Kidney tubule cell (primary cell): Measurements from ENCODE around the gene ZCCHC12.
"Not testable (repeated sequence)": the region's sequence is repeated elsewhere in the genome, so short reads cannot be mapped to it uniquely, and the experiment has no call there.

Experiments
- DNase-seq: peaks from one replicate; pipeline ENCODE4 v3.0.0-alpha.2; 2018; ENCODE audit warnings: low spot score

Gene ZCCHC12

DNA sequence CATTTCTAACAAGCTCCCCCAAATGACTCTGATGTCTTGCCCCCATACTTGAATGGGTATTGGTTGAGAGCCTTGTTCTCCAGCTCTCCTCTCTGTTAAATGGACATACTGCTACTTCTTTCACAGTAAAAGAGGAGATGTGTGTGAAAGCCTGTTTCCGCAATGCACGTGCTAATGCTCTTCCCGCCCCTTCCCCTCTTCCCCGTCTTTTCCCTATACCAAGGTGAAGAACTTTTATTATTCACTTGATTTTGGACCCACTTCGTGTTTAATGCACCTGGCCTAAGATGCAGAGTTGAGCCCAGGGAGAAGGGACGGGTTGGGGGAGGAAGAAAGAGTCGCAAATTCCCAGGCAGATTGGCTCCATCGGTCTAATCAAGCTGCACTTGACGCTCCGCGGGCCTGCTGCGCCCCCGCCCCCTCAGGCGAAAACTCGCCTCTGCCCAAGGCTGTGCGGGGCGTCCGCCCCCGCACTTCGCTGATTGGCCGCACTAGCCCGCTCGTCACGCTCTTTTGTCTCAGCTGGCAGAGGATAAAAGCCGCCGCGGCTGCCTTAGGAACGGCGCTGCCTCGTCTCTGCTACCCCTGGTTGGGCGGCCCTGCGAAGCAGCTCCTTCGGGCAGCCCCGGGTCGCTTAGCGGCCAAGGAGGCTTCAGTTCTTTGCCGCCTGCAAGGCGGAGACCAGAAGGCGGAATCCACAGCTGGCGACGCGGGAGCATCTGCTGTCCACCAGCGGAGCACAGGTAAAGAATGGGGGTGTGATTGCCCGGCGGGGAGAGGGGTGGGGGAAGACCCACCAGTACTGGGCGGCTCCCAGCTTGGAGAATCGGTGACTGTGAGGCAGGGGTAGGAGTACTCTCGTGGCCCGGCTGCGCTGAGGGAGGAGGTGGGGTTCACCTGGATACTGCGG is at the start of gene ZCCHC12:
Gene ZCCHC12 (plus strand): TSS at position 562 of the 910 bp plus-strand sequence. CDS start 1,421 bp downstream, outside the sequence.
- DNase-seq: peak; percentile 46

- no peak for DNase-seq
Observed at GRCh38 chrX:118779581-118779980, 44.0 kb upstream of the ZCCHC12 start.

DNA sequence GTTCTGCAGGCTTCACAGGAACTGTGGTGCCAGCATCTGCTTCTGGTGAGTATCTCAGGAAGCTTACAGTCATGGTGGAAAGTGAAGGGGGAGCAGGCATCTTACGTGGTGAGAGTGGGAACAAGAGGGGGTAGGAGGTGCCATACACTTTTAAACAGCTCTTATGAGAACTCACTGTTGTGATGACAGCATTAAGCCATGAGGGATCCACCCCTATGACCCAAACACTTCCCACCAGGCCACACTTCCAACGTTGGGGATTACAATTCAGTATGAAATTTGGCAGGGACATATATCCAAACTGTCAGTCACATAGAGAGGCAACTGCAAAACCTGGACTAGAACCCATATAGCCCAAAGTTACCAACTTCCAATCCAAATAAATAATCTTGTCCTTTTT is 43.1 kb upstream of the ZCCHC12 start:
- DNase-seq: no peak

- DNase-seq: no peak
Observed at GRCh38 chrX:118780911-118781310, 42.7 kb upstream of the ZCCHC12 start.

GRCh38 chrX:118795528-118796280 is 27.9 kb upstream of the ZCCHC12 start:
- no peak for DNase-seq

GRCh38 chrX:118802857-118803256 is 20.8 kb upstream of the ZCCHC12 start:
- DNase-seq: peak; percentile 4

DNA sequence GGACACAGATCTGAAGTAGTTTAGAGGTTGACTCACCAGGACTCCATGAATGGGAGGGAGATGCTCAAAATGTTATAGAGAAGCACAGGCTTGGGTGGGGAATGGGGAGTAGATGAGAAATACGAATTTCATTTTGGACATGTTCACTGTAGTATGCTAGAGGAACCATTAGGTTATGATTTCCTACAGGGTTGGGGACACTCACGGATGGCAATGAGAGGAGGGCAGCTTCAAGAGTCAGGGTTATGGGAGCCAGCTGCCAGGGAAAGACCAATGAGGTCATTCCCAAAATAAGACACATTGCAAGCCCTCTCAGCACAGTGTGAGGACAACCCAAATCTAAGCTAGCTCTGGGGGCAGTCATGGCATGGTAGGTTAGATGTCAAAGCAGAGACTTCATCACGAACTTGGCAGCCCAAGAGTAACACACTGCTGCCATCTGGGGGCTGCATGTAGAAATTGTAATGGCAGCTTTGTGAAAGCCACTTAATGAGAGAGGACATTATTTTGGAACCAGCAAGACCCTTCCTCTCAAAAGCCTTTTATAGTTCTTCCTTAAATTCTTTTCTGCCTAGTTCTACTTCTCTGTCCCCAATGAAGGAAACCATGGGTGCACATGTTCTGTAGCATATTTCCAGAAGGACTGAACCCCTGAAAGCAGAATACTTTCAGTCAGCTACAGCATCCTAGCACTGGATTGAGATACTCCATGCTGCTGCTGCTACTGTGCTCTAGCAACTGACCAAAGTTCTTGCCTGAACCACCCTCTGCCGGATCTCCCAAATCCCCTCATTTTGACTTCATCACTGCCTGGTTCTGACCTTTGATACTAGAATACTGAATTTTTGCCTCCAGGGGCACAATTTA is 16.2 kb upstream of the ZCCHC12 start:
- DNase-seq: peak; percentile 59

DNA sequence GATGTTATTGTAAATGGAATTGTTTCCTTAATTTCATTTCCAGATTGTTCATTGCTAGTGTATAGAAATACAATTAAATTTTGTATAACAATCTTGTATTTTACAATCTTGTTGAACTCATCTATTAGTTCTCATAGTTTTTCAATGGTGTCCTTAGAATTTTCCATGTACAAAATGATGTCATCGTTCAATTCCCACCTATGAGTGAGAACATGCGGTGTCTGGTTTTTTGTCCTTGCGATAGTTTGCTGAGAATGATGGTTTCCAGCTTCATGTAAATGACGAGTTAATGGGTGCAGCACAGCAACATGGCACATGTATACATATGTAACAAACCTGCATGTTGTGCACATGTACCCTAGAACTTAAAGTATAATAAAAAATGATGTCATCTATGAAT is 6.4 kb upstream of the ZCCHC12 start:
- not testable (repeated sequence) for DNase-seq

DNA sequence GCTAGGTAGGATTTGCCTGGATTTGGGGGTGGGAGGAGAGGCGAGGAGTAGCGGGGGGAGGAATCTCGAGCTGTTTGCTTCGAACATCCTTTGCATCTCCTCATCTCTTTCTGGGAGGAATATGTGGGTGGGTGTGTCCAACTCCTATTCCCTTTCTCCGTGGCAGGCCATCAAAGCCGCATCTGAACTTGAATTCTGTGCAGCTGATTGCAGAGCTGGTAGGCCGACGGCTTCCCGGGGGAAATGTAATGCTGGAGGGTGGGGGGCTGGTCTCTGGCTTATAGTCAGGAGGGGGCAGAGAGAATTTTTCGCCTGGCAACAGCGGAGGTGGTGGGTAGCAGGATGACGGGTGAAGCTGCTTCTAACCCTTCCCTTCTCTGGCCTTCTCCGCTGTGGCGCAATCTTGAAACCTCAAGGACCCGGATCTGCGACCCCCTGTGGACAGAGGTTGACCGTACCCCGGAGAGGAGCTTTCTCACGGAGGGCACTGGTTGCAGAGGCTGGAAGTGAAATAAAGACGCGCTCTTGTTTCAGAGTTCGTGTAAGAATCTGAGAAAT is 628 bp downstream of the ZCCHC12 start:
- DNase-seq: no peak

GRCh38 chrX:118825227-118825626 is 1.6 kb downstream of the ZCCHC12 start:
- DNase-seq: no peak

DNA sequence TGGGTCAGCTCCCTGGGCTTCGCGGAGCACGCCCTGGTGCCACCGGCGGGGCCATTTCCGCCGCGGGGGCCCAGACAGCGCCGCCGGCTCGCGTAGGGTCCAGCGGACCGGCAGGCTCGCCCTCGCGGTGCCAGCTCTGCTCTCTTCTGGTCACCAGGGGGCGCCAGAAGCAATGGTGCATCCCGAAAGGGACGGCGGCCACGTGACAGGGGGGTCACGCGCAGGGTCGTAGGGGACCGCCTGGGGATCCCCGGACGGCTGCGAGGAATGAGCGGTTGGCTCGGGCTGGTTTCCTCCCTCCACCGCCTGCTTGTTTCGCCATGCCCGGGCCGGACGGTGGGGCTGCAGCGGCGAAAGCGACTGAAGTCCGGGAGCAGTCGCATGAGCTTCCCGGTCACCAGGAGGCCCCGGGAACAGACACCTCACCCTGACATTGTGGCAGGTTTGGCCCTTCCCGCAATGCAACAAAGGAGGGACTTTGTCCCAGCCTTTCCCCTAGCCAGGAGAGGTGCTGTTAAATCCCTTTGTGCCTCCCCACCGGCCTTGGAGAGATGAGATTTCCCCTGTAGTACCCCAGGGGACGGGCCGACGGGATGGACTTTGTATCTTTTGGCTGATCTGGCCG is 15.8 kb downstream of the ZCCHC12 start:
- peak; percentile 56 for DNase-seq

DNA sequence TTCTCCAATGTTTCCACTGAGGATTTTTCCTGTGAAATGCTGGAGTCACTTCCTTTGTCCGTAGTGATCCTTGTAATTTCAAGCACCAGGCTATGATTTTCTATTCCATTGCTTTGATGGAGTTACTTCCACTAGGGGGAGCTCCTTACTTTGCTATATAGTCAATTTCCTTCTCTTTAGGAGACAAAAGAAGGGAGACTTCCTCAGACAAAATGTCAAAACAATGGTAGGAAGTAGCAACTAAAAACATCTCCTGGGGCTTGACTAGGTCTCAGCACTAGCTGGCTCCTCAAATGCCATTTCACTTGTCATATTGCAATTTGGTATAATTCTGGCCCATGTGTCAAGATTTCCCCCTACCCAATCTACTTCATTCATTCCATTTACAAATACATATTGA is 24.1 kb downstream of the ZCCHC12 start:
- peak; percentile 73 for DNase-seq

DNA sequence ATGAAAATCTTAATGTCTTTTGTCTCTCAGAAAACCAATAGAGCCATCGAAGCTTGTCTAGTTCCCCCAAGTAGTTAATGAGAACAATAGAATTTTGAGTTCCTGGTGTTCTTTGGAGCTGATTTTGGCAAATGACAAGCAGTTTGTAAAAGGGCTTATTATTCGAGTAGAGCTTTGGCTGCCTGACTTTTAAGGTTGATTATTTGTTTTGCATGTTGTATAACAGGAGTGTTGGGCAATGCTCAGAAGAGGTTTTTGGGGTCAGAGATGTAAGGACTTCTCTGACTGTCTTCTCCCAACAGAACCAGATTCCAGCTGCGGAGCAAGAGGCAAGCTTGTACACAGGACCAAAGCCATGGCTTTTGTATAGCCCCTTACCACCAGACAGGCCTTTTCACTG is 30.0 kb downstream of the ZCCHC12 start:
- DNase-seq: no peak

- peak; percentile 81 for DNase-seq
Observed at GRCh38 chrX:118855681-118856310, 32.2 kb downstream of the ZCCHC12 start.

DNA sequence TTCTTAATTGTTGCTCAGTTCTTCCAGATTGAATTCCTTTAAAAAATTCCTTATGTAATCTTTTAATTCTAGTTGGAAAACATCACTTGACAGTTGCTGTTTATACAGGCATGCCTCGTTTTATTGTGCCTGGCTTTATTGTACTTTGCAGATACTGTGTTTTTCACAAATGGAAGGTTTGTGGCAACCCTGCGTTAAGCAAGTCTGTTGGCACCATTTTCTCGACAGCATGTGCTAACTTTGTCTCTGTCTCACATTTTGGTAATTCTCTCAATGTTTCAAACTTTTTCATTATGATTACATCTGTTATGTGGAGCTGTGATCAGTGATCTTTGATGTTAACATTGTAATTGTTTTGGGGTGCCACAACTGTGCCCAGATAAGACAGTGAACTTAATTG is 33.4 kb downstream of the ZCCHC12 start:
- no peak for DNase-seq

- DNase-seq: no peak
Observed at GRCh38 chrX:118861338-118861737, 37.7 kb downstream of the ZCCHC12 start.

GRCh38 chrX:118862091-118862490 is 38.5 kb downstream of the ZCCHC12 start:
- DNase-seq: no peak

GRCh38 chrX:118862979-118863378 is 39.4 kb downstream of the ZCCHC12 start:
- no peak for DNase-seq

DNA sequence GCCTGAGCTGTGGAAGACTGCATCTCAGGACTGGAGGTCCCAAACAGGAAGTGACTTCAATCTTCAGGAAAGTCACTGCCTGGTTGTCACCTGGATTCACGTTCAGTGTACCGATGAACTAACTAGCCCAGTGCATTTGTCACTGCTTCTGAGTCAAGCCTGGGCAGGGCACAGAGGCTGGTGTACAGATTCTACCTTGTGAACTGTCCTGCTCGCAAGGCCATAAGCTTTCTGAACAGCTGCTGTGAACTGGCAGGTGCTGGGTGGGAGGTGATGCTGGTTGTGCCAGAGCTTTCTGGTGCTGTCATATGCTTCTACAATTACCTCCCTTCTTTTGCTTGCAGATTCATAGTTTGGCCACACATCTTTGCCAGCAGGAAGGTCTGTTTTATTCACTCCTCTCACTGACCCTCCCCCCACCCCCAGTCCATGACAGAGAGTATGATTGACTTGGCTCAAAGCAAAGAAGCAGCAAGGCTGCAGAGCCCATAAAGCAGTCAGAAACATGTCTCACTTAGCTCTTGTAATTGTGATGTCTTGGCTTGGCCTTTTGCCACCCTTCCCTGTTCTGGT is 40.5 kb downstream of the ZCCHC12 start:
- DNase-seq: peak; percentile 3

GRCh38 chrX:118865231-118865630 is 41.6 kb downstream of the ZCCHC12 start:
- no peak for DNase-seq
